ENCODE results near the gene URI1.
"Not testable (repeated sequence)": the region's sequence is repeated elsewhere in the genome, so short reads cannot be mapped to it uniquely, and the experiment has no call there.

Gene URI1

DNA sequence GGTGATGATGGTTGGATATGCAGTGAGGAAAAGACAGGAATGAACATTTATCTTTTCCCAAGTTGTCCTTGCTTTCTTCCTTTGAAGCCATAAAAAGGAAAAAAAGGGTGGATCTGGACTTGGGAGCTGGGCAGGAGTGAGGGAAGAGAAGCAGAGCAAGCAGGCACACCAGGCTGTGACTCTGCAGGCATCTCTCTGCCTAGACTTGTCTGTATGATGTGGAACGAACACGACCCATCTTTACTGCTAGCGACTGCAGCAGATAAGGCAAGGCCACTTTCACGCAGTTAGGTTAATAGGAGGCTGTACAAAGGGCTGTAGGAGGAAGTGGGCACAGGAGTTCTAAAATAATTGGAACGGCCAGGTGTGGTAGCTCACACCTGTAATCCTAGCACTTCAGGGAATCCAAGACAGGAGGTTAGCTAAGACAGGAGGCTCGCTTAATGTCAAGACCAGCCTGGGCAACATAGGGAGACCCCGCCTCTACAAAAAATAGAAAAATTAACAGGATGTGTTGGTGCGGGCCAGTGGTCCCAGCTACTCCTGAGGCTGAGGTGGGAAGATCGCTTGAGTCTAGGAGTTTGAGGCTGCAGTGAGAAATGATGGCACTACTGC, 961 bp upstream of the URI1 start:
- H4K20me1 ChIP-seq: peaks cover 26% of the 10 kb centered on the region
- peak overlapping the region; percentile 88; the same call in 1 of the 2 replicates for H3K4me3 ChIP-seq
- H3K4me1 ChIP-seq: peaks cover 29% of the 10 kb centered on the region
- peaks cover 4% of the 10 kb centered on the region; the same call in 1 of the 2 replicates for H3K36me3 ChIP-seq
- H3K9ac ChIP-seq: no peak overlapping the region; the same call in 1 of the 2 replicates
- no peak overlapping the region for H3K27ac ChIP-seq
- H3K27me3 ChIP-seq: no peaks in the 10 kb centered on the region
- TF ChIP-seq Cebpa-rat (IDR thresholded peaks at IDR 0.05): no peak
- H3K9me3 ChIP-seq: peaks cover 13% of the 10 kb centered on the region
- H3K4me2 ChIP-seq: peak overlapping the region; percentile 77

DNA sequence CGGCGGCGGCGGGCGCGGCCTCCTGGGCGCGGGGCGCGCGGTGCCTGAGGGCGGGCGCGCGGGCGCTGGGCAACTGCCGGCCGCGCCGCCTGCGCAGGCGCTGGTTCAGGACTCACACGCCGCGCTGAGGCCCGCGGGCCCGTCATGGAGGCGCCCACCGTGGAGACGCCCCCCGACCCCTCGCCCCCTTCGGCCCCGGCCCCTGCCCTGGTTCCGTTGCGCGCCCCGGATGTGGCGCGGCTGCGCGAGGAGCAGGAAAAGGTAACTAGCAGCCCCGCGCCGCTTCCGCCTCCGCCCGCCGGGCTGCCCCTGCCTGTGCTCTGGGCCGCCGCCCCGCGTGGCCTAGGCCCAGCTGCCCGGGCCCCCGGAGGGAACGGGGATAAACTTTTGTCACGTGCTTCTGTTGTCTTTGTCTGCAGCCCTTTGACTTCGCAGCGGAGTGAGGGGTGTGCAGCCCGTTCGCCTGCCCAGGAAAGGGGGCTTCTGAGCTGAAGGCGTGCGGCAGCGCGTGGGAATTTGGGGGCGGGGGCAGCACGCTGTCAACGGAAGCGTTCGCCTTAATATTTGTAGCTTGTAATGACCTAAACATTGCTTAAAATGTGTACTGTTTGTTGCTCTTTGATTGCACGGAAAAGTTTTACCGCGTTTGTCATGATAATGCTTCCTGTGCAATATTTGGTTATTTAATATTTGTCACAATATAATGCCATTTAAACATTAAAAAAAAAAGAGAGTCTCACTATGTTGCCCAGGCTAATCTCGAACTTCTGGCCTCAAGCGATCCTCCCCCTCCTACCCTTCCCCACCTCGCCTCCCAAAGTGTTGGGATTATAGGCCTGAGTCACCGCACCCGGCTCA, 594 bp downstream of the URI1 start:
- Histone ChIP-seq H3K4me3 (peak overlapping the region; percentile 88), H3K9me3 (peaks cover 15% of the 10 kb centered on the region), H3K27ac (peak overlapping the region; percentile 95), H4K20me1 (peaks cover 42% of the 10 kb centered on the region), H3K4me1 (peaks cover 29% of the 10 kb centered on the region), H3K4me2 (peak overlapping the region; percentile 86), H3K9ac (peak overlapping the region; percentile 86), H3K36me3 (peaks cover 16% of the 10 kb centered on the region; the same call in 1 of the 2 replicates), H3K27me3 (no peaks in the 10 kb centered on the region)
- TF ChIP-seq Cebpa-rat (IDR thresholded peaks at IDR 0.05): no peak

GRCh38 chr19:29943615-29944014, 1.6 kb downstream of the URI1 start:
- Histone ChIP-seq H3K36me3 (peaks cover 25% of the 10 kb centered on the region; the same call in 1 of the 2 replicates), H3K4me2 (peak overlapping the region; percentile 86), H3K4me1 (peaks cover 29% of the 10 kb centered on the region), H3K27me3 (no peaks in the 10 kb centered on the region), H3K9me3 (peaks cover 21% of the 10 kb centered on the region), H3K4me3 (peak overlapping the region; percentile 88), H3K27ac (peak overlapping the region; percentile 95), H4K20me1 (peaks cover 52% of the 10 kb centered on the region), H3K9ac (peak overlapping the region; percentile 86)
- no peak for TF ChIP-seq Cebpa-rat (IDR thresholded peaks at IDR 0.05)

DNA sequence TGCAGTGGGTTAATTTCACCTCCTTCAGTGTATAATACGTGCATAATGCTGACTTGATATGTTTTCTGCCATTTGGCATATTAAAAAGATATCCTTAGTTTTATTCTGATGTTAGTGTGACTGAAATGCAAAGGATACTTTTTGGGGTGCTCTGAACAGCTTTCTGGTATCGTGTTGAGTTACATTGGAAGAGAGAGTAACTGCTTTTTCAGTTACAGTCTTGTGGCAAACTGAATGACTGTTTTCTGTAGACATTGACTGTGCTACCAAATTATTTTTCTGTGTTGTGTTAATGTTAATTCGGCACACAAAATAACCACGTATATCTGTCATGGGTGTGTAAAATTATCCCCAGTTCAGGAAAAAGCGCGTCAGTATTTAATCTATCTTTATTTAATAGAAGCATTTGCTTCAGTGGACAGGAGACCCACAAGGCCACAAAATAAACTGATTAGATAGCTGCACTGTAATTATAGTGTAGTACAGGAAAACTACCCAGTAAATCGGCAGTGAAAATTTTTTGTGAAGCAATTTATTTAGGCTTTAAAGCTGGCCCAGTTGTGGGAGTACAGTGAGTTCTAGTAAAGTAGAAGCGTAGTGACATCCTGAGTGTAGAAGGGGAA, 2.5 kb downstream of the URI1 start:
- TF ChIP-seq Cebpa-rat (IDR thresholded peaks at IDR 0.05): no peak
- Histone ChIP-seq H3K4me2 (peak overlapping the region; percentile 27), H4K20me1 (peaks cover 60% of the 10 kb centered on the region), H3K9me3 (peaks cover 30% of the 10 kb centered on the region), H3K4me1 (peaks cover 29% of the 10 kb centered on the region), H3K36me3 (peaks cover 33% of the 10 kb centered on the region; the same call in 1 of the 2 replicates), H3K4me3 (no peak overlapping the region), H3K27ac (no peak overlapping the region), H3K27me3 (no peaks in the 10 kb centered on the region), H3K9ac (no peak overlapping the region)

GRCh38 chr19:29945017-29945416, 3.0 kb downstream of the URI1 start:
- peaks cover 33% of the 10 kb centered on the region for H3K9me3 ChIP-seq
- H3K27me3 ChIP-seq: no peaks in the 10 kb centered on the region
- H3K27ac ChIP-seq: no peak overlapping the region
- peaks cover 65% of the 10 kb centered on the region for H4K20me1 ChIP-seq
- TF ChIP-seq Cebpa-rat (IDR thresholded peaks at IDR 0.05): no peak
- H3K36me3 ChIP-seq: peaks cover 39% of the 10 kb centered on the region; the same call in 1 of the 2 replicates
- H3K4me1 ChIP-seq: peaks cover 29% of the 10 kb centered on the region
- no peak overlapping the region for H3K4me3 ChIP-seq
- no peak overlapping the region for H3K9ac ChIP-seq
- peak overlapping the region; percentile 22 for H3K4me2 ChIP-seq

DNA sequence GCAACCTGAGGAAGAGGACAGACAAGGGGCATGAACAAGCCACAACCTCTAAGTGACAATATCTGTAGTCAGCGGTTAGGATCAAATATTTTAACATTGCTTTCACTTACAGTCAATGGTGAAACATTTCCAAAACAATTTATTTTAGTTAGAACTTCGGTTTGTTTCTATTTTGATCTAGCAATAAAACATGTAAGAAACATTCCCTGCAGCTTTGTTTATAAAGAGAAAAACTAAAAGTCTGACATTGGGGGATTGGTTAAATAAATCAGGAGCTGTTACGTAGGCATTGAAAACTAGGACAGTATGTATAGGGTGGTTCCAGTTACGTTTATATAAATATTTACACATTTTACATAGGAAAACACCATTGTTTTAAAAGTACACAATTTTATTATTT, 3.4 kb downstream of the URI1 start:
- H3K27ac ChIP-seq: no peak overlapping the region
- peaks cover 29% of the 10 kb centered on the region for H3K4me1 ChIP-seq
- no peak for TF ChIP-seq Cebpa-rat (IDR thresholded peaks at IDR 0.05)
- H3K27me3 ChIP-seq: no peaks in the 10 kb centered on the region
- H3K9ac ChIP-seq: no peak overlapping the region
- H3K4me3 ChIP-seq: no peak overlapping the region
- H3K36me3 ChIP-seq: peaks cover 42% of the 10 kb centered on the region; the same call in 1 of the 2 replicates
- peaks cover 69% of the 10 kb centered on the region for H4K20me1 ChIP-seq
- H3K9me3 ChIP-seq: peaks cover 33% of the 10 kb centered on the region
- no peak overlapping the region for H3K4me2 ChIP-seq

GRCh38 chr19:29946645-29947044, 4.6 kb downstream of the URI1 start:
- H3K9me3 ChIP-seq: peaks cover 33% of the 10 kb centered on the region
- H3K27ac ChIP-seq: no peak overlapping the region
- no peak overlapping the region for H3K4me2 ChIP-seq
- peaks cover 81% of the 10 kb centered on the region for H4K20me1 ChIP-seq
- TF ChIP-seq Cebpa-rat (IDR thresholded peaks at IDR 0.05): no peak
- no peak overlapping the region for H3K4me3 ChIP-seq
- H3K9ac ChIP-seq: no peak overlapping the region
- H3K27me3 ChIP-seq: no peaks in the 10 kb centered on the region
- H3K36me3 ChIP-seq: peaks cover 54% of the 10 kb centered on the region
- peaks cover 21% of the 10 kb centered on the region for H3K4me1 ChIP-seq

- H3K27me3 ChIP-seq: no peaks in the 10 kb centered on the region
- H3K9ac ChIP-seq: no peak overlapping the region
- TF ChIP-seq Cebpa-rat (IDR thresholded peaks at IDR 0.05): no peak
- no peak overlapping the region for H3K27ac ChIP-seq
- H3K4me3 ChIP-seq: no peak overlapping the region
- H3K4me2 ChIP-seq: no peak overlapping the region
- H4K20me1 ChIP-seq: peaks cover 94% of the 10 kb centered on the region
- peaks cover 33% of the 10 kb centered on the region for H3K9me3 ChIP-seq
- peaks cover 60% of the 10 kb centered on the region for H3K36me3 ChIP-seq
- peaks cover 19% of the 10 kb centered on the region for H3K4me1 ChIP-seq
Measured at GRCh38 chr19:29947871-29948270, 5.8 kb downstream of the URI1 start.

- peaks cover 12% of the 10 kb centered on the region; the same call in 1 of the 2 replicates for H3K4me1 ChIP-seq
- H3K27ac ChIP-seq, H3K4me2 ChIP-seq, H3K4me3 ChIP-seq, H3K9ac ChIP-seq, H3K27me3 ChIP-seq: not testable (repeated sequence)
- H4K20me1 ChIP-seq: peaks cover 98% of the 10 kb centered on the region
- H3K36me3 ChIP-seq: peaks cover 60% of the 10 kb centered on the region
- H3K9me3 ChIP-seq: peaks cover 42% of the 10 kb centered on the region
Measured at GRCh38 chr19:29948759-29949470, 6.9 kb downstream of the URI1 start.
